SK-N-SH (cell line): ENCODE data around the gene CCDC68. TPM values are rescaled to one million over a fixed set of nuclear protein-coding genes. Genes with fewer than 3 reads are reported as not detected.
"Not testable (repeated sequence)": the region's sequence is repeated elsewhere in the genome, so short reads cannot be mapped to it uniquely, and the experiment has no call there.

Experiments used
- CTCF ChIA-PET: fragments of 300-600, 350-600 bp; formaldehyde crosslinking; extraction: SDS; loops from one replicate; lab custom pipeline; 2021; lab: Yijun Ruan, JAX
- POLR2A ChIA-PET: fragments of 350-600 bp; sonication (Branson Sonifier 250); formaldehyde crosslinking; extraction: SDS; loops from one replicate; lab custom pipeline; 2020; ENCODE audit warnings: antibody characterized with exemption, inconsistent platforms; lab: Yijun Ruan, JAX
- DNase-seq: peaks from one replicate; pipeline ENCODE4 v3.0.0; 2012
- H2AFZ ChIP-seq: fragments of 200-600 bp; sonication (generic); 2 replicates; pipeline ENCODE4 v1.8.1; 2016; ENCODE audit warnings: antibody characterized with exemption, mild to moderate bottlenecking, low read depth
- H3F3A ChIP-seq: fragments of 200-600 bp; sonication (generic); replicated peaks from 2 replicates; pipeline ENCODE3; 2016; ENCODE audit warnings: antibody characterized with exemption, mild to moderate bottlenecking; ENCODE audit not compliant: insufficient read depth
- H3K27ac ChIP-seq, 2 experiments: fragments of 200-500 bp in 1 of 2; fragments of 200-600 bp in 1 of 2; sonication (Bioruptor generic) in 1 of 2; sonication (generic), shearing (Covaris generic) in 1 of 2; 2 replicates each; pipeline versions ENCODE4 v1.5.1 to v1.6.1; 2014 to 2016; ENCODE audit warnings: low read depth in 2 of 2, inconsistent platforms in 1 of 2, low read length in 1 of 2, mild to moderate bottlenecking in 1 of 2, mixed read lengths in 1 of 2
- H3K27me3 ChIP-seq: fragments of 200-600 bp; sonication (generic), shearing (Covaris generic); 2 replicates; pipeline ENCODE4 v1.6.1; 2016; ENCODE audit warnings: mixed run types; ENCODE audit not compliant: insufficient read depth
- H3K36me3 ChIP-seq, 2 experiments: fragments of 200-500 bp in 1 of 2; fragments of 200-600 bp in 1 of 2; sonication (Bioruptor generic) in 1 of 2; sonication (generic) in 1 of 2; replicated peaks in 1 of 2; 2 replicates each; pipeline versions ENCODE3 to v1.5.1; 2014 to 2016; ENCODE audit warnings: low read length in 1 of 2, mild to moderate bottlenecking in 1 of 2; ENCODE audit not compliant: insufficient read depth in 2 of 2, control insufficient read depth in 1 of 2
- H3K4me1 ChIP-seq, 2 experiments: fragments of 200-500 bp in 1 of 2; fragments of 200-600 bp in 1 of 2; sonication (Bioruptor generic) in 1 of 2; sonication (generic), shearing (Covaris generic) in 1 of 2; 2 replicates each; pipeline versions ENCODE4 v1.5.1 to v1.6.1; 2014 to 2016; ENCODE audit warnings: low read depth in 1 of 2, low read length in 1 of 2, mixed run types in 1 of 2; ENCODE audit not compliant: insufficient read depth in 2 of 2, control insufficient read depth in 1 of 2
- H3K4me2 ChIP-seq: fragments of 200-600 bp; sonication (generic), shearing (Covaris generic); 2 replicates; pipeline ENCODE4 v1.6.1; 2017; ENCODE audit warnings: mixed run types
- H3K4me3 ChIP-seq, 2 experiments: fragments of 200-500 bp in 1 of 2; fragments of 200-600 bp in 1 of 2; sonication (Bioruptor generic) in 1 of 2; sonication (generic), shearing (Covaris generic) in 1 of 2; 2 replicates each; pipeline versions ENCODE4 v1.5.1 to v1.8.1; 2014 to 2016; ENCODE audit warnings: low read depth in 2 of 2, inconsistent platforms in 1 of 2, low read length in 1 of 2, mild to moderate bottlenecking in 1 of 2, mixed read lengths in 1 of 2, moderate library complexity in 1 of 2
- H3K79me2 ChIP-seq: fragments of 200-600 bp; sonication (generic); 2 replicates; pipeline ENCODE4 v1.8.1; 2017; ENCODE audit warnings: mild to moderate bottlenecking; ENCODE audit not compliant: insufficient read depth
- H3K9ac ChIP-seq: fragments of 200-600 bp; sonication (generic); 2 replicates; pipeline ENCODE4 v1.6.1; 2017; ENCODE audit warnings: mixed run types
- H3K9me2 ChIP-seq: fragments of 200-600 bp; sonication (generic); 2 replicates; pipeline ENCODE4 v1.6.1; 2017; ENCODE audit warnings: mixed run types
- H3K9me3 ChIP-seq: fragments of 200-600 bp; sonication (generic); 2 replicates; pipeline ENCODE4 v1.6.1; 2017; ENCODE audit warnings: mixed run types, mild to moderate bottlenecking, moderate library complexity
- H4K20me1 ChIP-seq: fragments of 200-600 bp; sonication (generic); 2 replicates; pipeline ENCODE4 v1.6.1; 2017; ENCODE audit warnings: mild to moderate bottlenecking, mixed run types; ENCODE audit not compliant: insufficient read depth
- EZH2phosphoT487 ChIP-seq: fragments of 200-600 bp; sonication (generic); IDR thresholded peaks from 2 replicates; pipeline ENCODE4 v1.6.1; 2017; ENCODE audit warnings: low read depth, mixed run types, mild to moderate bottlenecking, antibody characterized with exemption, moderate library complexity, borderline replicate concordance
- FOSL2 ChIP-seq: IDR thresholded peaks from 2 replicates; pipeline ENCODE4 v1.4.0; 2012; ENCODE audit warnings: low read depth, mild to moderate bottlenecking, moderate library complexity, borderline replicate concordance
- FOXJ3 ChIP-seq: sonication (generic); formaldehyde crosslinking; IDR thresholded peaks from 2 replicates; pipeline ENCODE4 v1.5.1; 2020; ENCODE audit warnings: mild to moderate bottlenecking, missing genetic modification reagents
- FOXM1 ChIP-seq: IDR thresholded peaks from 2 replicates; pipeline ENCODE4 v1.4.0; 2012; ENCODE audit warnings: low read depth, mild to moderate bottlenecking
- MEF2A ChIP-seq: IDR thresholded peaks from 2 replicates; pipeline ENCODE4 v1.4.0; 2012; ENCODE audit warnings: low read depth, borderline replicate concordance
- NFIC ChIP-seq: IDR thresholded peaks from 2 replicates; pipeline ENCODE4 v1.4.0; 2012; ENCODE audit warnings: borderline replicate concordance
- POLR2AphosphoS5 ChIP-seq: IDR thresholded peaks from 2 replicates; pipeline ENCODE4 v1.6.1; 2012; ENCODE audit warnings: low read depth, low read length
- RCOR1 ChIP-seq: fragments of 150-350 bp; IDR thresholded peaks from 2 replicates; pipeline ENCODE4 v1.6.1; 2017; ENCODE audit warnings: antibody characterized with exemption, low read length
- RXRA ChIP-seq: IDR thresholded peaks from 2 replicates; pipeline ENCODE4 v1.4.0; 2012; ENCODE audit warnings: low read depth, mild to moderate bottlenecking, borderline replicate concordance
- SIN3A ChIP-seq: IDR thresholded peaks from 2 replicates; pipeline ENCODE4 v1.6.1; 2012; ENCODE audit warnings: low read depth, mild to moderate bottlenecking, low read length, moderate library complexity, borderline replicate concordance
- WGBS: methylation state at CpG from one replicate; pipeline ENCODE4 v1.1.6; 2017; ENCODE audit warnings: low lambda C conversion rate; 5-methylcytosine and 5-hydroxymethylcytosine counted together
- polyA plus RNA-seq, 3 experiments: library from polyadenylated mRNA; depleted of rRNA; stranded (reverse); fragments of >200 nt; gene quantifications; 2 replicates each; pipeline ENCODE4 v1.2.3, GENCODE V29; 2012
- TF ChIP-seq, protein P1 (sequence below): IDR thresholded peaks from 2 replicates; pipeline ENCODE4 v1.6.1; 2012; ENCODE audit warnings: mild to moderate bottlenecking, low read depth, low read length, moderate library complexity

Gene CCDC68
- polyA plus RNA-seq, 1 of the 3 experiments (the other 2 are of a cell fraction): not detected

DNA sequence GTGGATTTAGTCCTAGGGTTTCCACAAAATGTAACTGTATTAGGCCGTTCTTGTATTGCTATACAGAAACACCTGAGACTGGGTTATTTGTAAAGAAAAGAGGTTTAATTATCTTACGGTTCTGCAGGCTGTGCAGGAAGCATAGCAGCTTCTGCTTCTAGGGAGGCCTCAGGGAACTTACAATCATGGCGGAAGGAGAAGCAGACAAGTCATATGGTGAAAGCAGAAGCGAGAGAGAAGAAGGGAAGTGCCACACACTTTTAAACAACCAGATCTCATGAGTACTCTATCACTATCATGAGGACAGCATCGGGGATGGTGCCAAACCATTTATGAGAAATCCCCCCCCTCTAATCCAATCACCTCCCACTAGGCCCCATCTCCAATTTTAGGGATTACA lies 9.5 kb upstream of the CCDC68 start:
- H3K79me2 ChIP-seq: no peaks in the 10 kb centered on the region
- H3K9me3 ChIP-seq: no peaks in the 10 kb centered on the region
- H3K4me3 ChIP-seq: no peak overlapping the region
- no peak overlapping the region for H3K27ac ChIP-seq
- no peaks in the 10 kb centered on the region for H3F3A ChIP-seq
- CTCF ChIA-PET: interaction anchor here (0.7 to 1.9 kb wide), 2 partner anchors 11 to 23 kb away, joined by 3 to 5 read pairs; no protein-coding TSS in a partner anchor
- no peak overlapping the region for H3K4me2 ChIP-seq
- H3K9me2 ChIP-seq: no peaks in the 10 kb centered on the region
- 92% methylated on average over 5 of the region's 5 CpGs for WGBS
- H3K4me1 ChIP-seq: no peaks in the 10 kb centered on the region
- POLR2A ChIA-PET: no interaction called here
- H3K36me3 ChIP-seq: no peaks in the 10 kb centered on the region
- H4K20me1 ChIP-seq: no peaks in the 10 kb centered on the region
- H3K27me3 ChIP-seq: no peaks in the 10 kb centered on the region
- no peak overlapping the region for H3K9ac ChIP-seq
- no peak overlapping the region for H2AFZ ChIP-seq
- TF ChIP-seq RCOR1 (no peak), SIN3A (no peak), RXRA (no peak), FOSL2 (no peak), POLR2AphosphoS5 (no peak), NFIC (no peak), FOXJ3 (no peak), EZH2phosphoT487 (no peak), FOXM1 (no peak), MEF2A (no peak)
- TF ChIP-seq, protein P1, sequence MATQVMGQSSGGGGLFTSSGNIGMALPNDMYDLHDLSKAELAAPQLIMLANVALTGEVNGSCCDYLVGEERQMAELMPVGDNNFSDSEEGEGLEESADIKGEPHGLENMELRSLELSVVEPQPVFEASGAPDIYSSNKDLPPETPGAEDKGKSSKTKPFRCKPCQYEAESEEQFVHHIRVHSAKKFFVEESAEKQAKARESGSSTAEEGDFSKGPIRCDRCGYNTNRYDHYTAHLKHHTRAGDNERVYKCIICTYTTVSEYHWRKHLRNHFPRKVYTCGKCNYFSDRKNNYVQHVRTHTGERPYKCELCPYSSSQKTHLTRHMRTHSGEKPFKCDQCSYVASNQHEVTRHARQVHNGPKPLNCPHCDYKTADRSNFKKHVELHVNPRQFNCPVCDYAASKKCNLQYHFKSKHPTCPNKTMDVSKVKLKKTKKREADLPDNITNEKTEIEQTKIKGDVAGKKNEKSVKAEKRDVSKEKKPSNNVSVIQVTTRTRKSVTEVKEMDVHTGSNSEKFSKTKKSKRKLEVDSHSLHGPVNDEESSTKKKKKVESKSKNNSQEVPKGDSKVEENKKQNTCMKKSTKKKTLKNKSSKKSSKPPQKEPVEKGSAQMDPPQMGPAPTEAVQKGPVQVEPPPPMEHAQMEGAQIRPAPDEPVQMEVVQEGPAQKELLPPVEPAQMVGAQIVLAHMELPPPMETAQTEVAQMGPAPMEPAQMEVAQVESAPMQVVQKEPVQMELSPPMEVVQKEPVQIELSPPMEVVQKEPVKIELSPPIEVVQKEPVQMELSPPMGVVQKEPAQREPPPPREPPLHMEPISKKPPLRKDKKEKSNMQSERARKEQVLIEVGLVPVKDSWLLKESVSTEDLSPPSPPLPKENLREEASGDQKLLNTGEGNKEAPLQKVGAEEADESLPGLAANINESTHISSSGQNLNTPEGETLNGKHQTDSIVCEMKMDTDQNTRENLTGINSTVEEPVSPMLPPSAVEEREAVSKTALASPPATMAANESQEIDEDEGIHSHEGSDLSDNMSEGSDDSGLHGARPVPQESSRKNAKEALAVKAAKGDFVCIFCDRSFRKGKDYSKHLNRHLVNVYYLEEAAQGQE: no peak
- no peak for DNase-seq

DNA sequence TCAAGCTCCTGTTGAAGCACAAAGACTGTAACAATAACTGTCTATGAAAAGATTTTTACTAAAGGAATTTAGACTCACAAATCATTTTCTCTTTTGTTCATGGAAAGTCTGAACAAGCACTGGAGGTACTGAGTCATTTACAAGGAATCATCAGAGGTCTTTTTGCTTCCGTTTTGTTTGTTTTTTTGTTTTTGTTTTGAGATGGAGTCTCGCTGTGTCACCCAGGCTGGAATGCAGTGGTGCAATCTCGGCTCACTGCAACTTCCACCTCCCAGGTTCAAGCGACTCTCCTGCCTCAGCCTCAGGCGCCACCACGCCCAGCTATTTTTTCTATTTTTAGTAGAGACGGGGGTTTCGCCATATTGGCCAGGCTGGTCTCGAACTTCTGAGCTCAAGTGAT lies 9.0 kb upstream of the CCDC68 start:
- H3K27me3 ChIP-seq, H3K4me3 ChIP-seq, H3K79me2 ChIP-seq, POLR2A ChIA-PET, H3K36me3 ChIP-seq, H3K4me2 ChIP-seq, H3K4me1 ChIP-seq, H3K9ac ChIP-seq, DNase-seq, H3K9me3 ChIP-seq, H3F3A ChIP-seq, H3K9me2 ChIP-seq, H4K20me1 ChIP-seq: not testable (repeated sequence)
- 0 out of 2 replicates have a peak, but pooled peaks have one; percentile 4 for TF ChIP-seq FOSL2
- 0 out of 4 replicates have a peak overlapping the region, but pooled peaks of 1 of the 2 experiments have one; percentile 10 for H3K27ac ChIP-seq
- 79% methylated on average over 9 of the region's 9 CpGs for WGBS
- CTCF ChIA-PET: interaction anchor here (0.7 to 1.9 kb wide), 2 partner anchors 10 to 23 kb away, joined by 3 to 5 read pairs; no protein-coding TSS in a partner anchor
- H2AFZ ChIP-seq: peak overlapping the region; percentile 60; the same call in 1 of the 2 replicates
